Smooth muscle cell (in vitro differentiated cells): Measurements from ENCODE around the gene EXOC8. TPM values are rescaled to one million over a fixed set of nuclear protein-coding genes. Genes with fewer than 3 reads are reported as not detected.

Experiments used
- DNase-seq: peaks from one replicate; lab custom pipeline; 2025; ENCODE audit not compliant: unreplicated experiment; lab: John Stamatoyannopoulos, UW
- H2AFZ ChIP-seq: fragments of 200-600 bp; sonication (generic); 2 replicates; pipeline ENCODE4 v1.6.0; 2016; ENCODE audit warnings: antibody characterized with exemption, low read depth, mild to moderate bottlenecking
- H3F3A ChIP-seq: fragments of 200-600 bp; sonication (generic); 2 replicates; pipeline ENCODE4 v1.6.0; 2017; ENCODE audit warnings: antibody characterized with exemption, low read depth
- H3K27ac ChIP-seq: fragments of 200-600 bp; sonication (generic); 2 replicates; pipeline ENCODE4 v1.5.1; 2016; ENCODE audit warnings: low read depth, mild to moderate bottlenecking
- H3K27me3 ChIP-seq: fragments of 200-600 bp; sonication (generic); 2 replicates; pipeline ENCODE4 v1.6.1; 2016; ENCODE audit warnings: low read depth, mild to moderate bottlenecking
- H3K36me3 ChIP-seq: fragments of 200-600 bp; sonication (generic); 2 replicates; pipeline ENCODE4 v1.5.1; 2016; ENCODE audit warnings: low read depth
- H3K4me1 ChIP-seq: fragments of 200-600 bp; sonication (generic); 2 replicates; pipeline ENCODE4 v1.5.1; 2016; ENCODE audit warnings: low read depth
- H3K4me2 ChIP-seq: fragments of 200-600 bp; sonication (generic); 2 replicates; pipeline ENCODE4 v1.6.0; 2016; ENCODE audit warnings: mild to moderate bottlenecking
- H3K4me3 ChIP-seq: fragments of 200-600 bp; sonication (generic); 2 replicates; pipeline ENCODE4 v1.5.1; 2016; ENCODE audit warnings: mild to moderate bottlenecking
- H3K79me2 ChIP-seq: fragments of 200-600 bp; sonication (generic); 2 replicates; pipeline ENCODE4 v1.6.0; 2016; ENCODE audit warnings: low read depth, mild to moderate bottlenecking
- H3K9ac ChIP-seq: fragments of 200-600 bp; sonication (generic); 2 replicates; pipeline ENCODE4 v1.6.0; 2016; ENCODE audit warnings: low read depth
- H3K9me3 ChIP-seq: fragments of 200-600 bp; sonication (generic); replicated peaks from 2 replicates; pipeline ENCODE4 v1.5.1; 2016; ENCODE audit warnings: low read depth
- H4K20me1 ChIP-seq: fragments of 200-600 bp; sonication (generic); 2 replicates; pipeline ENCODE4 v1.6.0; 2016; ENCODE audit warnings: low read depth
- CTCF ChIP-seq: fragments of 200-600 bp; sonication (generic); IDR thresholded peaks from 2 replicates; pipeline ENCODE4 v1.5.1; 2017; ENCODE audit warnings: borderline replicate concordance, mild to moderate bottlenecking, antibody characterized with exemption; ENCODE audit not compliant: insufficient read depth, poor library complexity, severe bottlenecking
- WGBS: methylation state at CpG from one replicate; pipeline ENCODE4 v1.1.7; 2016; ENCODE audit warnings: low lambda C conversion rate; 5-methylcytosine and 5-hydroxymethylcytosine counted together
- polyA plus RNA-seq: library from polyadenylated mRNA; unstranded; fragments of >200 nt; fragmentation: Nextera tagmentation; extraction: Ambion mirVana; gene quantifications from 2 replicates; pipeline ENCODE4 v1.2.1, GENCODE V29; 2016
- total RNA-seq: library from RNA; depleted of rRNA; stranded (reverse); fragments of >200 nt; gene quantifications from 2 replicates; pipeline ENCODE4 v1.2.3, GENCODE V29; 2014

Gene EXOC8
- total and polyA plus RNA-seq, 2 experiments from 2014 or later, result 4.2 to 15.6 TPM

DNA sequence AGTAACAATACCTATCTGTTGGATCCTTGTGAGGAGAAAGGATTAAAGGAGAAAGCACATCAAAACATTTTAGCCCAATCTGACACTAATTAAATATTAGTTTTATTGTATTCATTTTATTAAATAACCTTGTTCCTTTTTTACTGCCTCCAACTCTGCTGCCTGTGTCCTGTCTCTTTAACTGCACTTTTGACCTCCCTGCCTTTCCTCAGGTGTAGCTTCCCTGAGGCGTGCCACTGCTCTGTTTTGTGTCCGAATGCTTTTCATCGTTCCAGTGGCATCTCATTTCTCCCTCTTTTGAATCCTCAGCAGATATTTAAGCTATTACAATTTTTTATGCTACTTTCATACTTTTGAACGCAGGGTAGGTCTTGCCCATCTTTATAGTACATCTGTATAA, 10.8 kb upstream of the EXOC8 start:
- 94% methylated on average over 4 of the region's 4 CpGs for WGBS
- no peak for DNase-seq
- Histone ChIP-seq H3K27me3 (no peaks in the 10 kb centered on the region), H3K79me2 (peaks cover 3% of the 10 kb centered on the region), H3K36me3 (peaks cover 14% of the 10 kb centered on the region), H2AFZ (no peak overlapping the region), H3K4me2 (no peak overlapping the region), H3K9ac (no peak overlapping the region), H4K20me1 (peaks cover 8% of the 10 kb centered on the region), H3K4me3 (no peak overlapping the region), H3K4me1 (no peaks in the 10 kb centered on the region), H3F3A (no peaks in the 10 kb centered on the region), H3K9me3 (no peaks in the 10 kb centered on the region), H3K27ac (no peak overlapping the region)
- TF ChIP-seq CTCF, result no peak

DNA sequence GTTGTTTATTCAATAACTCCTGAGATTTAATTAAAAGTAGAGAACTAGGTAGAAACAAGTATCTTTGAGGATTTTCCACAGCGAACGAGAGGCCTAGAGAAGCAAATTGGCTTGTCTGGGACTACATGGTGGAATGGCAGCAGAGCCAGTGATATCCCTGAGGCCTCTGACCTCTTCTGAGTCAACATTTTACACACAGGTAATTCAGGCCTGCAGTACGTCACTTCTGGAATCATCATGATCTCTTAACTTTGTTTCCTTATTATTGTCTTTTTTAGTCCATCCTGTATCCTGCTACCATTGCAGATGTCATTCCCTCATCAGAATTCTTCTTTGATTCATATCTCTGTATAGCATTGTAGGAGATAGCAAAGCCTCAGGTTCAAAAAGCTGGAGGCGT, 10.3 kb upstream of the EXOC8 start:
- H3K27ac ChIP-seq, result no peak overlapping the region
- no peaks in the 10 kb centered on the region for H3K4me1 ChIP-seq
- H3K9ac ChIP-seq, result no peak overlapping the region
- H4K20me1 ChIP-seq, result peaks cover 8% of the 10 kb centered on the region
- TF ChIP-seq CTCF, result no peak
- WGBS, result 94% methylated on average over 4 of the region's 4 CpGs
- H3K9me3 ChIP-seq, result no peaks in the 10 kb centered on the region
- no peak overlapping the region for H2AFZ ChIP-seq
- no peaks in the 10 kb centered on the region for H3F3A ChIP-seq
- H3K27me3 ChIP-seq, result no peaks in the 10 kb centered on the region
- peaks cover 7% of the 10 kb centered on the region for H3K79me2 ChIP-seq
- no peak overlapping the region for H3K4me2 ChIP-seq
- peaks cover 14% of the 10 kb centered on the region for H3K36me3 ChIP-seq
- no peak for DNase-seq
- H3K4me3 ChIP-seq, result no peak overlapping the region

DNA sequence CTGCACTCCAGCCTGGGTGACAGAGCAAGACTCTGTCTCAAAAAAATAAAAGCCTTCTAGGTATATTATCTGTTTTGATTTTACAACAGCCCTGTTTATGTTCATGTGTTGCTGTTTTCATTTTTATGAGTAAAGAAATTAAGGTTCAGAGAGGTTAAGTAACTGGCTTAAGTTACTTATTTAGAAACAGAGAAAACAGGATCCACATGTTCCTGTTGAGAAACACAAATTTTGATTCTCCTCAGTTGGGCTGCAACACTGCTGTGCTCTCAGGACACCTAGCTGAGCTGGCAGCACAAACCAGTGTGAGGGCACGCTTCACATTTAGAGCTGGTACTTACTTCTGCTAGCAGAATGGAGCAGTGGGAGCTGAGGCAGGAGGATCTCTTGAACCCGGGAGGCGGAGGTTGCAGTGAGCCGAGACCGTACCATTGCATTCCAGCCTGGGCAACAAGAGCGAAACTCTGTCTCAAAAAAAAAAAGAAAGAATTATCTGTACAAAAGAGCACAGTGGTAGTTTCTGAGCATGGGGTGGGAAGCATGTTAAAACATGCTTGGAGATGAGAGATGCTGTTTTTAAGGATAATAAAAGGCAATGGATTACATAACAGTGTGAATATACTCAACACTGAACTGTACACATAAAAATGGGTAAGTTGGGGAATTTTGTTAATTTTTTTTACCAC, 2.8 kb upstream of the EXOC8 start:
- no peak overlapping the region for H3K4me2 ChIP-seq

More for the DNA sequence above, 2.8 kb upstream of the EXOC8 start:
- Histone ChIP-seq H4K20me1 (peaks cover 25% of the 10 kb centered on the region), H3K36me3 (no peaks in the 10 kb centered on the region), H3K27ac (no peak overlapping the region), H3K79me2 (peaks cover 59% of the 10 kb centered on the region), H3K27me3 (no peaks in the 10 kb centered on the region), H3F3A (no peaks in the 10 kb centered on the region), H3K9ac (no peak overlapping the region), H2AFZ (no peak overlapping the region), H3K9me3 (no peaks in the 10 kb centered on the region), H3K4me3 (no peak overlapping the region), H3K4me1 (peaks cover 19% of the 10 kb centered on the region)
- TF ChIP-seq CTCF, result no peak
- no peak for DNase-seq
- 94% methylated on average over 6 of the region's 6 CpGs for WGBS
